K562 (cell line): ENCODE measurements around the gene SLC22A23. TPM values are rescaled to one million over a fixed set of nuclear protein-coding genes. Genes with fewer than 3 reads are reported as not detected.

Experiments
- BCLAF1 ChIP-seq, 2 experiments: fragments of 450-650 bp in 1 of 2; IDR thresholded peaks; 2 replicates each; pipeline ENCODE4 v1.6.1; 2011 to 2017; ENCODE audit warnings: low read depth in 2 of 2, antibody characterized with exemption in 1 of 2, borderline replicate concordance in 1 of 2, low read length in 1 of 2, mild to moderate bottlenecking in 1 of 2, mixed read lengths in 1 of 2; ENCODE audit not compliant: control insufficient read depth in 1 of 2
- CBFB ChIP-seq: sonication (generic); formaldehyde crosslinking; IDR thresholded peaks from 2 replicates; pipeline ENCODE4 v1.4.0; 2020; ENCODE audit warnings: mild to moderate bottlenecking, missing genetic modification reagents
- DDX20 ChIP-seq: fragments of 450-650 bp; IDR thresholded peaks from 2 replicates; pipeline ENCODE4 v1.6.1; 2016; ENCODE audit warnings: missing genetic modification characterization, low read depth, mild to moderate bottlenecking, missing compliant biosample characterization, moderate library complexity
- E2F1 ChIP-seq: sonication (generic); formaldehyde crosslinking; IDR thresholded peaks from 2 replicates; pipeline ENCODE4 v1.8.1; 2023; ENCODE audit warnings: mild to moderate bottlenecking, missing genetic modification reagents, moderate library complexity
- EP400 ChIP-seq: fragments of 450-650 bp; IDR thresholded peaks from 2 replicates; pipeline ENCODE4 v1.6.1; 2017; ENCODE audit warnings: antibody characterized with exemption, mild to moderate bottlenecking, moderate library complexity
- FOXO4 ChIP-seq: fragments of 450-650 bp; formaldehyde crosslinking; IDR thresholded peaks from 2 replicates; pipeline ENCODE4 v1.4.0; 2020; ENCODE audit warnings: mild to moderate bottlenecking, moderate library complexity
- KDM5B ChIP-seq: fragments of 200-600 bp; sonication (generic); IDR thresholded peaks from 2 replicates; pipeline ENCODE4 v1.6.1; 2012; ENCODE audit warnings: low read depth, mild to moderate bottlenecking, moderate library complexity, low read length, control low read depth, inconsistent platforms; ENCODE audit not compliant: insufficient replicate concordance
- KHSRP ChIP-seq: fragments of 450-650 bp; IDR thresholded peaks from 2 replicates; pipeline ENCODE4 v1.6.1; 2017
- MXI1 ChIP-seq: IDR thresholded peaks from 2 replicates; pipeline ENCODE4 v1.6.1; 2011; ENCODE audit warnings: low read depth, mild to moderate bottlenecking, improper control_type of control experiment, low read length
- NFIX ChIP-seq: fragments of 250-450 bp; sonication (Bioruptor Pico); IDR thresholded peaks from 2 replicates; pipeline ENCODE4 v1.4.0; 2020; ENCODE audit warnings: low read depth, mild to moderate bottlenecking, moderate library complexity
- OTX1 ChIP-seq: fragments of 450-650 bp; formaldehyde crosslinking; IDR thresholded peaks from 2 replicates; pipeline ENCODE4 v1.4.0; 2022; ENCODE audit warnings: mild to moderate bottlenecking
- PURB ChIP-seq: sonication (generic); formaldehyde crosslinking; IDR thresholded peaks from 2 replicates; pipeline ENCODE4 v1.9.0; 2021; ENCODE audit warnings: low read depth, mild to moderate bottlenecking, missing genetic modification reagents
- RBBP5 ChIP-seq: fragments of 200-600 bp; sonication (generic); IDR thresholded peaks from 2 replicates; pipeline ENCODE4 v1.6.1; 2012; ENCODE audit warnings: borderline replicate concordance, mild to moderate bottlenecking, low read length, control low read depth, inconsistent platforms; ENCODE audit not compliant: insufficient read depth, poor library complexity, severe bottlenecking
- SIN3A ChIP-seq, 2 experiments: fragments of 150-350 bp in 1 of 2; IDR thresholded peaks; 2 replicates each; pipeline ENCODE4 v1.6.1; 2011 to 2016; ENCODE audit warnings: borderline replicate concordance in 2 of 2, low read depth in 2 of 2, low read length in 2 of 2, mild to moderate bottlenecking in 2 of 2, moderate library complexity in 2 of 2; ENCODE audit not compliant: control insufficient read depth in 1 of 2
- SRSF3 ChIP-seq: fragments of 200-400 bp; formaldehyde crosslinking; IDR thresholded peaks from 2 replicates; pipeline ENCODE4 v1.6.1; 2016; ENCODE audit warnings: mild to moderate bottlenecking, low read length, moderate library complexity; ENCODE audit not compliant: insufficient read depth
- TRIM24 ChIP-seq, 2 experiments: fragments of 450-650 bp; IDR thresholded peaks; 2 replicates each; pipeline ENCODE4 v1.6.1; 2016
- ZNF449 ChIP-seq: fragments of 250-450 bp; sonication (Bioruptor Pico); IDR thresholded peaks from 2 replicates; pipeline ENCODE4 v1.8.0; 2022; ENCODE audit warnings: moderate library complexity, mild to moderate bottlenecking, inconsistent platforms
- polyA plus RNA-seq, 8 experiments: library from polyadenylated mRNA; depleted of rRNA in 4 of 8; stranded (reverse) in 5 of 8; unstranded in 3 of 8; fragments of >200 nt; fragmentation: Nextera tagmentation in 2 of 8; fragmentation: Illumina TruSeq in 1 of 8; extraction: Ambion mirVana in 2 of 8; extraction: Trizol in 1 of 8; gene quantifications; 2 replicates each; pipeline versions ENCODE4 v1.2.1 to v1.2.3, GENCODE V29; 2011 to 2014; ENCODE audit warnings: inconsistent platforms in 1 of 8, missing spikeins in 1 of 8
- total RNA-seq, 7 experiments: library from RNA; depleted of rRNA in 6 of 7; stranded (reverse); fragments of >200 nt in 6 of 7; fragmentation: Illumina TruSeq in 2 of 7; extraction: Trizol in 2 of 7; gene quantifications; 2 replicates each; pipeline versions ENCODE4 v1.2.1 to v1.2.3, GENCODE V29; 2011 to 2021; ENCODE audit warnings: low replicate concordance in 1 of 7

The SLC22A23 gene
- total and polyA plus RNA-seq, 9 of the 15 experiments (the other 6 are each of a cell fraction or from before 2014, with no cell fraction given): 0.30 to 8.7 (median 2.5) TPM

- TF ChIP-seq FOXO4 (CRISPR knock-in tag) (no peak), BCLAF1 (IDR thresholded peaks at IDR 0.05; ENCODE audit: borderline replicate concordance in 1 of 2, control insufficient read depth in 1 of 2, low read depth in 2 of 2, low read length in 1 of 2) (peak in 1 of 2 experiments; percentile 72; a peak in 1 of 4 replicates), ZNF449 (CRISPR knock-in tag) (peak; percentile 63; the same call in 1 of the 2 replicates), DDX20 (tag) (0 out of 2 replicates have a peak, but pooled peaks have one; percentile 24), OTX1 (CRISPR knock-in tag) (no peak), SIN3A (IDR thresholded peaks at IDR 0.05; ENCODE audit: borderline replicate concordance in 2 of 2, control insufficient read depth in 1 of 2, low read depth in 2 of 2, low read length in 2 of 2) (0 out of 4 replicates have a peak, but pooled peaks of 1 of the 2 experiments have one; percentile 30), NFIX (no peak), MXI1 (peak; percentile 74; the same call in 1 of the 2 replicates), CBFB (CRISPR knock-in tag) (peak; percentile 94), KHSRP (no peak), KDM5B (no peak), SRSF3 (no peak), E2F1 (CRISPR knock-in tag) (no peak), PURB (CRISPR knock-in tag) (no peak), RBBP5 (peak; percentile 37), TRIM24 (IDR thresholded peaks at IDR 0.05) (peak; percentile 94), EP400 (no peak)
Observed at GRCh38 chr6:3287976-3288707, 168.7 kb downstream of the SLC22A23 start (continued).
